ENCODE data around the gene GUCA1A. TPM values are rescaled to one million over a fixed set of nuclear protein-coding genes. Genes with fewer than 3 reads are reported as not detected.
"Not testable (repeated sequence)": the region's sequence is repeated elsewhere in the genome, so short reads cannot be mapped to it uniquely, and the experiment has no call there.

Gene GUCA1A
- total and polyA plus RNA-seq, 8 donors: 0.12 TPM; not detected in 7

GRCh38 chr6:42212442-42212841 lies 39.3 kb downstream of the GUCA1A start:
- WGBS, 2 donors: 74 to 90% methylated on average over 3 of the region's 3 CpGs
- Histone ChIP-seq H3K4me1 (peaks cover 0 to 10% (median 8%) of the 10 kb centered on the region in 3 donors), H3K36me3 (peaks cover 0 to 28% (median 12%) of the 10 kb centered on the region in 3 donors), H3K9me3 (no peaks in the 10 kb centered on the region), H3K4me3 (no peak overlapping the region), H3K27ac (no peak overlapping the region), H3K27me3 (no peaks in the 10 kb centered on the region)
- ATAC-seq: no peak
- intact Hi-C loops (cut with DNase I): no loop called here
- FAIRE-seq: no peak
- TF ChIP-seq CTCF (IDR thresholded peaks at IDR 0.05): no peak
- no peak for DNase-seq

DNA sequence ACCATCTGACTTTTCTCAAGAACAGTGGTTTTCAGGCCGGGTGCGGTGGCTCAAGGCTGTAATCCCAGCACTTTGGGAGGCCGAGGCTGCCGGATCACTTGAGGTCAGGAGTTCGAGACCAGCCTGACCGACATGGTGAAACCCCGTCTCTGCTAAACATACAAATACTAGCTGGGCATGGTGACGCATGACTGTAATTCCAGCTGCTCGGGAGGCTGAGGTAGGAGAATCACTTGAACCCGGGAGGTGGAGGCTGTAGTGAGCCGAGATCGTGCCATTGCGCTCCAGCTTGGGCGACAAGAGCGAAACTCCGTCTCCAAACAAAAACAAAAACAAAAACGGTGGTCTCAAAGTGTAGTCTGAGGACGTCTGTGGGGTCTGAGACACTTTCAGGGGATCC lies 43.3 kb downstream of the GUCA1A start:
- H3K27ac ChIP-seq; H3K4me1 ChIP-seq; H3K36me3 ChIP-seq; H3K9me3 ChIP-seq; intact Hi-C loops (cut with DNase I); ATAC-seq; H3K27me3 ChIP-seq; FAIRE-seq; DNase-seq: not testable (repeated sequence)
- WGBS, 2 donors: 65 to 75% methylated on average over 18 of the region's 18 CpGs
- H3K4me3 ChIP-seq: peak overlapping the region in 1 of 4 donors; percentile 52

DNA sequence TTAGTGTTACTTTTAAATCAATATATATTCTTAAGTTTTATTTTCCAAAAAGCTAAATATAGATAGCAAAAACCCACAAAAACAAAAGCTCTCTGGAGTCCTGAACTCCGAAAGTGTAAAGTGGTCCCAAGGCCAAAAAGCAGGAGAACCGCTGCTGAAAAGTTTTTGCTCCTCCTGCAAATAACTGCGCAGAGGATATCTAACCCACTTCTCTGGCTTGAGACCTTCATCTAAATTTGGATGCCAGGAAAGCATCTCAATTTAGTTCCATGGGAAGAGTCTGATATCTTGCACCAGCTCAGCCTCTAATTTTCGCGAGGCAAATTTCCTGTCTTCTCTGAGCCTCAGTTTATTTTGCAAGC lies 44.0 kb downstream of the GUCA1A start:
- Histone ChIP-seq H3K36me3 (no peaks in the 10 kb centered on the region), H3K4me1 (peaks cover 0 to 8% (median 6%) of the 10 kb centered on the region in 3 donors), H3K9me3 (no peaks in the 10 kb centered on the region), H3K27me3 (no peaks in the 10 kb centered on the region), H3K27ac (peak overlapping the region in 2 of 4 donors; percentile 4 to 12), H3K4me3 (peak overlapping the region; percentile 43 to 71 (median 48))
- peak in 1 of 4 donors; percentile 5 for ATAC-seq
- intact Hi-C loops (cut with DNase I): no loop called here
- 0 to 2% methylated on average over 5 of the region's 5 CpGs for WGBS, 2 donors
- no peak for DNase-seq
- TF ChIP-seq CTCF (IDR thresholded peaks at IDR 0.05): no peak
- FAIRE-seq: no peak

DNA sequence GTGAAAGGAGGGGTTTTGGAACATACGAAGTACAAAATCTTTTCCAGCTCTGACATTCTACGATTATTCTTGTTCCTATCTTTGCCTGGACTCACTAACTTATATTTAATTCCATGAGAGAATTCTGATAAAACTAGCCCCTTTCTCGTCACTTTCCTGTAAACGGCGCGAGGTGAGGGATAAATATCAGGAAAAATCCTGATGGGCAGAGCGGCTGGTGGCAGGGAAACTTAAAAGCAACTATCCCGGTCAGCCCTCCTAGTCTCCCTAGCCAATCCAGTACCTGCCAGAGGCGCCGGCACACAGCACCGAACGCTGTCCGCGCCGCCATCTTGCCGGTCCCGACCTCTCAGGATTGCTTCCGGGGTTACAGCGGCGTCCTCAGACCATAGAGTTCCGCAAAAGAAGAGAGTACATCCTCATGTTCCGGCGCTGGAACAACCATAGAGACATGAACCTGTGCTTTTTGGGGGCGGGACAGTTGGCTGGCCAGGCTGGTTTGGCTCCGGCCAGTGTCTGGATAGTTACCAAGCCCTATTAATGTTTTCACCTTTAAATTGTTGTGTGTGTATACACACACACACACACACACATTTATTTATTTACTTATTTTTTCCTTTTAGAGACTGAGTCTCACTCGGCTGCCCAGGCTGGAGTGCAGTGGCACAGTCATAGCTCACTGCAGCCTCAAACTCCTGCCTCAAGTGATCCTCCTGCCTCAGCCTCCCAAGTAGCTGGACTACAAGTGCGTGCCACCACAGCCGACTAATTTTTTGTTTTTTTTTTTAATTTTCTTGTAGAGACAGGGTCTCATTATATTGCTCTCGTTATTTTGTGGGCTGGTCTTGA lies 44.6 kb downstream of the GUCA1A start, which contains the start of gene MRPS10:
Gene MRPS10, minus strand, starts transcription at position 343 of the 849 bp plus-strand sequence. Its CDS starts 12 bp downstream, at position 331.
- no peaks in the 10 kb centered on the region for H3K9me3 ChIP-seq
- H3K27me3 ChIP-seq: no peaks in the 10 kb centered on the region
- no peaks in the 10 kb centered on the region for H3K36me3 ChIP-seq
- FAIRE-seq (peak; percentile 77), DNase-seq (peak; percentile 88 to 95 (median 91)), ATAC-seq (peak; percentile 99 to 100 (median 100))
- TF ChIP-seq CTCF (IDR thresholded peaks at IDR 0.05): no peak
- 8% methylated on average over 29 of the region's 29 CpGs for WGBS, 2 donors
- peaks cover 0 to 8% (median 6%) of the 10 kb centered on the region in 3 donors for H3K4me1 ChIP-seq
- peak within 1 kb of the TSS; percentile 43 to 71 (median 48) for H3K4me3 ChIP-seq
- intact Hi-C loops (cut with DNase I): no loop called here
- peak within 1 kb of the TSS in 2 of 4 donors; percentile 4 to 12 for H3K27ac ChIP-seq

DNA sequence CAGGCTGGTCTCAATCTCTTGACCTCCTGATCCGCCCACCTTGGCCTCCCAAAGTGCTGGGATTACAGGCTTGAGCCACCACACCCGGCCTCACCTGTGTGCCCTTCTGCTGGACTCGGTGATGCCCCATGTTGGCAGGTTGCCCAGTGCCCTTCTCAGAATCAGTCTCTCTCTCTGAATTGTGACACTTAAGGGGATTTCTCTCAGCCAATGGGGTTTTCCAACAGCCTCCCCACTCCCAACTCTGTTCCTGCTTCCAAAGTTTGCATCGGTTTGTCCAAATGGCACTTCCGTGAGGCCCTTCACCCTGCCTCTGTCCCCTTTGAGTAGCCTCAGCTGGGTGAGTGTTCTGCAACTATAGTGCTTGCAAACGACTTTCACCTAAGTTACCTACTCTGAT lies 47.6 kb downstream of the GUCA1A start:
- WGBS, 2 donors: 63 to 72% methylated on average over 6 of the region's 6 CpGs
- no peak for ATAC-seq

More for the DNA sequence above, 47.6 kb downstream of the GUCA1A start:
- Histone ChIP-seq H3K36me3 (no peaks in the 10 kb centered on the region), H3K4me3 (no peak overlapping the region), H3K9me3 (no peaks in the 10 kb centered on the region), H3K27me3 (no peaks in the 10 kb centered on the region), H3K27ac (no peak overlapping the region), H3K4me1 (peaks cover 2 to 8% (median 6%) of the 10 kb centered on the region in 3 donors)
- TF ChIP-seq CTCF (IDR thresholded peaks at IDR 0.05): no peak
- FAIRE-seq (no peak), DNase-seq (no peak)
- intact Hi-C loops (cut with DNase I): no loop called here
